ENCODE measurements around the gene PSMC3. TPM values are rescaled to one million over a fixed set of nuclear protein-coding genes. Genes with fewer than 3 reads are reported as not detected.
A peak's percentile ranks its signal among the peaks of the same experiment; 100 is the strongest.

PSMC3 gene
- total RNA-seq, 1 donor from 2014 or later: 180 TPM

DNA sequence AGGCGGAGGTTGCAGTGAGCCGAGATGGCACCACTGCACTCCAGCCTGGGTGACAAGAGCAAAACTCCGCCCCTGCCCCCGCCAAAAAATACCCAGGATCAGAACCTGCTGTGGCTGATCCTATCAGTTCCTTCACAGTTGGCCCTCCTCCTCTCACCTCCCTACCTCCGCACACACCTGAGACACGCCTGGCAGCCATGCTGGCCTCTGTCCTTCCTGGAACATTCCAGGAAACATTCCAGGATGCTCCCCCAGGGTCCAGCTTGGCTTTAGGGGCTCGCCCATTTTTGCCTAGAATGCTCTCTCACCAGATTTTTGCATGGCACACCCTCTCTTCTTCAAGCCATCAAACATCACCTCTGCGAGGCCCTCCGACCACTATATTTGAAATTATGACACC lies 20.6 kb upstream of the PSMC3 start:
- ATAC-seq (no peak), DNase-seq (no peak)
- intact Hi-C loops (cut with micrococcal nuclease): no loop called here

DNA sequence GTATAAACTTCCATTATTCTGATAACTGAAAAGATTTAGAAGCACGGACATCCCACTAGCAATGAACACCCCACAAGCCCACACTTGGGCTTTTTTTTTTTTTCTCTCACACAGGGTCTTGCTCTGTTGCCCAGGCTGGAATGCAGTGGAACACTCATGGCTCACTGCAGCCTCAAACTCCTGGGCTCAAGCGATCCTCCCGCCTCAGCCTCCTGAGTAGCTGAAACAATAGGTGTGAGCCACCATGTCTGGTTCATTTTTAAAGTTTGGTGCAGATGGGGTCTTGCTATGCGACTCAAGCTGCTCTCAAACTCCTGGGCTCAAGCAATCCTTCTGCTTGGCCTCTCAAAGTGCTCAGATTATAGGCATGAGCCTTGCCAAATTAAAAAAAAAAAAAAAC lies 19.6 kb upstream of the PSMC3 start:
- ATAC-seq: no peak
- no peak for DNase-seq
- intact Hi-C loops (cut with micrococcal nuclease): no loop called here

DNA sequence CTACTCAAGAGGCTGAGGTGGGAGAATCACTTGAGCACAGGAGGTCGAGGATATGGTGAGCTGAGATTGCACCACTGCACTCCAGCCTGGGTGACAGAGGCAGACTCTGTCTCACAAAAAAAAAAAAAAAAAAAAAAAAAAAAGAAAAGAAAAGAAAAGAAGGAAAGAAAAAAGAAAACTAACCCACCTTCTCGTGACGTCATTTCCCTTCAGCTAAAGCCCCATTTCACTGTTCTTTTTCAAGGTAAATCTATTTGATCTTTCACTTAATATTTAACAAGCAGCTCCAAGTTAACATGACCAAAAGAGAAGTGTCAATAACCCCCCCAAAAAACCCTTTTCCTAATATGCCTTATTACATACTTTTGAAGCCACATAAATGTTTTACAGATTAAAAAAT lies 17.6 kb upstream of the PSMC3 start:
- ATAC-seq: no peak
- DNase-seq: no peak
- intact Hi-C loops (cut with micrococcal nuclease): no loop called here

DNA sequence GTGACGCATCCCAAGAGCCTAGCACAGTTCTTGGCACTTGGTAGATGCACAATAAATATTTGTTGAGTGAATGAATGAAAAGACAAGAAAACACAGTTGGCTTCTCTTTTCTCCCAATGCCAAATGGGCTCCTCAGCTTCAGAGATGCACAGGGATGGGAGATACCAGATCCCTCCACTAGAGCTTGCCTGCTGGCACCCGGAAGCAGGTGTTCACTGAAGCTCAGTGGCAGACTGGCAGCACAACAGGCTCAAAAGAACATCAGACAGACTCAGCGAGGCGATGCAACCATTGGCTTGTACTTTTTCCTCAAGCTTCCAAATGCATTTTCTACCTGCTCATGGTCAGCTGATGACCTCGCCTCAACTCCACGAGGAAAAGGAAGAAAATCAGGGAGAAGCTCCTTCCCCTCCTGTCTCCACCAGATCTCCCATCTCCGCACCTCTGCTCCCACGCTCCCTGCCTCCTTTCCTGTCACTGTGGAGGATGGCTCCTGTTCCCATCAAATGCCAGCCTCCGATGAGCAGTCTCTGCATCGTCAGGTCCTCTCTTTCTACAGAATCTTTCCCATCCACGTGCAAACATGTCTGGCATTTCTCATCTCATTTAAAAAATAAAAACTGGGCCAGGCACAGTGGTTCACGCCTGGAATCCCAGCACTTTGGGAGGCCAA lies 16.9 kb upstream of the PSMC3 start:
- no peak for DNase-seq
- intact Hi-C loops (cut with micrococcal nuclease): no loop called here
- peak; percentile 28 for ATAC-seq

DNA sequence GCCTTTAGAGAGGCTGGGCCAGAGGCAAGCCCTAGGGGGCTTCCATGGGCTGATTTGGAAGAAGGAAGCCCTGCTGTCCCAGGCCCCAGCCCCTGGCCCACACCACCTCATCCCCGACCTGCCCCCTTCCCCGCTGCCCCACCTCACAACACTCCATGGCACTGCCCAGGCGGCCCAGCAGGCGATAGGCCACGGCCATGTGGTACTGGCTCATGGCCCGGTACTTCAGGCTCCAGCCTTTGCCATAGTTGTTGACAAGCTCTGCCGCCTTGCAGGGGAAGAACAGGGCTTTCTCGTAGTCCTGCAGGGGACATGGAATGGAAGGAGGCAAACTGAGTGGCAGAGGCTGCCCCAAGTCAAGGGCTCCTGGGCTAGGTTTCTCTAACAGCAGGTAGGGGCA lies 16.3 kb upstream of the PSMC3 start:
- peak; percentile 92 for ATAC-seq
- intact Hi-C loops (cut with micrococcal nuclease): no loop called here
- DNase-seq: peak; percentile 85

DNA sequence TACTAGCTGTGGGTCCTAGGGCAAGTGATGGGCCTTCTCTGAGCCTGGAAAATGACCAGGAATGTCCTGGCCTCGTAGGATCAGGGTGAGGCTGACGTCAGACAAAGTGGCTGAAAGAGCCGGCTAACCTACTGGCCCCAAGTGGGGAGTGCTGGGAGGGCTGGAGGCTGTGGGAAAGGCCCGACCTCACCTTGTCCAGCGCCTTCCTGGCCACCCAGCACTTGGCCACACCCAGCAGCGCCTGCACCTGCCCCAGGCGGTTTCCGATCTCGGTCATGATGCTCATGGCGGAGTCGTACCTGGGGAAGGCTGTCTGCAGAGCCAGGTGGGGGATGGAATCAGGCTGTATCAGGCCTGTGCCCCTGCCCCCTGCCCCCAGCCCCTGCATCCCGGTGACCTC lies 15.2 kb upstream of the PSMC3 start:
- intact Hi-C loops (cut with micrococcal nuclease): no loop called here
- DNase-seq: no peak
- no peak for ATAC-seq

DNA sequence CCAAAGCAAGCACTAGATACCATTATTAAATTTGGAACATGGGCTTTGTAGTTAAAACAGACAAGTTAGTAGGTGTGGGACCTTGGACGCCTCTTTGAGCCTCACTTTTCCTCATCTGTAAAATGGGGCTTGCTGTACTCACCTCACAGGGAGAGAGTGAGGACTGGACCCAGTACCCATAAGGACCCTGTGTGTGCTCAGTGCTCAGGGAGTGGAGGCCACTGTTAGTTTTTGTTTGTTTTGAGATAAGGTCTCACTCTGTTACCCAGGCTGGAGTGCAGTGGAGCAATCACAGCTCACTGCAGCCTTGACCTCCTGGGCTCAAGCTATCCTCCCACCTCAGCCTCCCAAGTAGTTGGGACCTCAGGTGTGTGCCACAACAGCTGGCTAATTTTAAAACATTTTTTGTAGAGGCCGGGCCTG lies 13.8 kb upstream of the PSMC3 start:
- ATAC-seq (no peak), DNase-seq (no peak)
- intact Hi-C loops (cut with micrococcal nuclease): no loop called here

DNA sequence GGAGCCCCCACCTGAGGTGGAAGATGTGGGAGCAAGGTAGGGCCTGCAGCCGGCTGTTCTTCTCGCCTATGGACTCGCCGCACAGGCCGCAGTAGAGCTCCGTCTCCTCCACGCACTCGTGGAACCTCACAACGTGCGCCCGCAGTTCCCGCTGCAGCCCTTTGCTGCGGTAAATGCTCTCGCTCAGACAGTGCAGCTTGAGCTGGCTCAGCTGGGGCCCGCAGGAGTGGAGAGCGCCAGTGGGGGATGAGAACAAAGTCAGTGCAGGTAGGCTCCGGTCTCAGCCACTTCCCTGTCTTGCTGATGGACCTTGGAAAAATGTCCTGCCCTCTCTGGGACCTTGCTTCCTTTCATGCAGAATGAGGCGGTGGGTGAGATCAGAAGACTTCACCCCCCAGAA lies 12.5 kb upstream of the PSMC3 start:
- ATAC-seq: no peak

DNA sequence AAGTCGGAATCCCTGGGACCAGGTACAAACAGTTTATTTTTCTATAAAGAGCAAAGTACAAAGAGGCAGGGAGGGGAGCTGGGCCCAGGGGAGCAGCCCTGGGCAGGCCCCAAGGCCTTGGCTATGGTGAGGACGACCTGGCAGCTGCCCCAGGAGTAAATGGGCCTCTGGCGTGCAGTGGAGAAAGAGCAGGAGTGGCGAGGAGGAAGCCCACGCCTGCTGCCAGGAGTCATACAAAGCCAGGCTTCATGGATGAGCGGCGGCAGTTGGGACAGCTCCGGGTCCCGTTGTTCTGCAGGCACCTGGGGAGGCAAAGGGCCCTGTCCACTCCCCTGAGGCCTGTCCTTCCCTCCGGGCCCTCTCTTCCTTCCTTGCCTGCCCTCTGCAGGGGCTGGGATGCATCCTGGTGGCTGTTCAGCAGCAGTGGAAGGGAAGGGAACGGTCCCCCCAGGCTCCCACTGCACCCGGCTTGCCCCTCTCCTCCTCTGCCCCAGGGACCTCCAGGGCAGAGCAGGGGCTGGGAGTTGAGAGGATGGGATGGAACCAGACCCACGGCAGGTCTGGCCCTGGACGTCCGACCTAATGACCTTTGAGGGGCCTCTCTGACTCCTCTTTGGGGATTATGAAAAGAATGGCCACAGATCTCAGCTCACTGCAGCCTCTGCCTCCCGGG lies 11.6 kb upstream of the PSMC3 start:
- intact Hi-C loops (cut with micrococcal nuclease): no loop called here
- DNase-seq: peak; percentile 81

More for the DNA sequence above, 12.5 kb upstream of the PSMC3 start:
- DNase-seq: no peak
- intact Hi-C loops (cut with micrococcal nuclease): no loop called here

DNA sequence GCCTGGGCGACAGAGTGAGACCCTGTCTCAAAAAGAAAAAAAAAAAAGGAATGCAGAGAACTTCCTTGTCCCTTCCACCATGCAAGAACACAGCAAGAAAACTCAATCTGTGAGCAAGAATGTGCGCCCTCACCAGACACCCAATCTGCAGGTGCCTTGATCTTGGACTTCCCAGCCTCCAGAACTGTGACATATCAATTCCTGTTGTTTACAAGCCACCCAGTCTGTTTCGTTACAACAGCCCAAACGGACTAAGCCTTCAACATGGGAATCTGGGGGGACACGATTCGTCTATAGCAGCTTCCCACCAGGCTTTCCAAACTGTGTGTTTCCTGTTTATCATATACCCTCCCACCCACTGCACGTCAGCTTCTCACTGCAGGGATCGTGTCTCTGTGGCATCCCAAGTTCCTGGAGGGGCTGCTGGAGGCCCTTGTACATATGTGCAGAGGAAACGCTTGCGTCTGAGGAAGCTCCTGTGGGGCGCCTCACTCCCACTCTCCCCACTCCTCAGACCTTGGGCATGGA lies 11.0 kb upstream of the PSMC3 start:
- DNase-seq: no peak
- intact Hi-C loops (cut with micrococcal nuclease): no loop called here

More for the DNA sequence above, 11.6 kb upstream of the PSMC3 start:
- ATAC-seq: peak; percentile 81

DNA sequence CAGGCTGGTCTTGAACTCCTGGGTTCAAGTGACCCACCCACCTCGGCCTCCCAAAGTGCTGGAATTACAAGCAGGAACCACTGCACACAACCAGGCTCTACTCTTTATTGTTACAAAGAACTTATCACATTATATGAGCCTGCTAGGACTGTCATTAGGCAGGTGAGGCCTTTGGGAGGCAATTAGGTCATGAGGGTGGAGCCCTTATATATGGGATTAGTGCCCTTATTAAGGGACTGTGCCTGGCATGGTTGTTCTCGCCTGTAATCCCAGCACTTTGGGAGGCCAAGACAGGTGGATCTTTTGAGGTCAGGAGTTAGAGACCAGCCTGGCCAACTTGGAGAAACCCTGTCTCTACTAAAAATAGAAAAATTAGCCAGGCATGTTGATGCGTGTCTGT lies 10.5 kb upstream of the PSMC3 start:
- ATAC-seq: no peak
- DNase-seq: no peak
- intact Hi-C loops (cut with micrococcal nuclease): no loop called here

More for the DNA sequence above, 11.0 kb upstream of the PSMC3 start:
- ATAC-seq: no peak

DNA sequence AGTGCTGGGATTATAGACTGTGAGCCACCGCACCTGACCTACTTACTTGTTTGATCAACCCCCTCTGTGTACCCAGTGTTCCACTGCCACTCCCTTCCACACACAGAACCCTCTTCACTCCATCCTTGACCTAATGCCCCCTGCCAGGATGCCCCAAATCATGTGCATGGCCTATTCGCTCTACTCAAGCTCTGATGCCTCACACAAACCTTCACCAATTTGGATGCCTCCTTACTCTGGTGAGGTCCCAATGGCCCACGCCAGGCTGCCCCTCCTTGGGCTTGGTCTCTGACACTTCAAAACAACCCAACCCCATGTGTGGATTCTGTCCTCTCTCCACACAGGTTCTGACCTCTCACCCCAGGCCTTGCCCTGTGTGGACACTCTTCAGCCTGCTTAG lies 9.4 kb upstream of the PSMC3 start:
- DNase-seq (no peak), ATAC-seq (no peak)
- intact Hi-C loops (cut with micrococcal nuclease): no loop called here

DNA sequence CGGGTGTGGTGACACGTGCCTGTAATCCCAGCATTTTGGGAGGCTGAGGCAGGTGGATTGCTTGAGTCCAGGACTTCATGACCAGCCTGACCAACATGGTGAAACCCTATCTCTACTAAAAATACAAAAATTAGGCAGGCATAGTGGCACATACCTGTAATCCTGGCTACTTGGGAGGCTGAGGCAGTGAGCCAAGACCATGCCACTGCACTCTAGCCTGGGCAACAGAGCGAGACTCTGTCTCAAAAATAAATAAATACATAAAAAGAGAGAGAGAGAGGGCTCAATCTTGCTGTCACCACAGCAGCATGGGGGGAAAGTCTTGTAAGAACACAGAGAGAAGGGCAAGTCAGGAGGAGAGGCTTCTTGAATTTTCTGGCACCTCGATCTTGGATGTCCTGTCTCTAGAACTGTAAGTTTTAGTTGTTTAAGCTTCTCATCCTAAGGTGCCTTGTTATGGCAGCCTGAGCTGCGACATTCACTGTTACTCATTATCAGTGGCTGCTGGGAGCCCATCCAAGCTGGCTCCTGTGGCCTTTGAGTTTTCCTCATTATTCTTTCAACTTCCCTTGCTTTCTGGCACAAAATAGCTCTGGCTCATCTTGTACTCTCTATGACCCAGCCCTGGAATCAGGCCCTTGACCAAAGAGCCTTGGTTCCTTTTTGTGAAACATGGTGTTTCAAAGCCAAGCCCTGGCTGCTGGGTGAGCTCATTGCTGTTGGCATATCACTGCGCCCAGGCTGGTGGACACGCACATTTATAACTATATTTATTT lies 8.0 kb upstream of the PSMC3 start:
- DNase-seq: peak; percentile 56
- peak; percentile 45 for ATAC-seq
- intact Hi-C loops (cut with micrococcal nuclease): no loop called here

DNA sequence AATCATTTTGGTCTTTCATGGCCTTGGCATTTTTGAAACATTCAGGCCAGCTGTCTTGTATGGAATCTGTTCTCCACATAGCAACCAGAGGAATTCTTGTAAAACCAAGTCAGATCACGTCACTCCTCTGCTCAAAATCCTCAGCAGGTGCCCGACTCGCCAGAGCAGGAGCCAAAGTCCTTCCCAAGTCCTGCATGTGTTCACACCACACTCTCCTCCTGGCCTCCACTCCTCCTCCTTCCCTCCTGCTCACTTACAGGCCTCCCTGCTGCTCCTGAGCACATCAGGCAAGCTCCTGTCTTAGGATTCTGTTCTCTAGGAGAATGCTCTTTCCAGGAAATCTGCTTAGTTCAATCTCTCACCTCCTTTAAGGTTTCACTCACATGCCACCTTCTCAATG lies 6.9 kb upstream of the PSMC3 start:
- intact Hi-C loops (cut with micrococcal nuclease): no loop called here
- DNase-seq: no peak
- no peak for ATAC-seq

DNA sequence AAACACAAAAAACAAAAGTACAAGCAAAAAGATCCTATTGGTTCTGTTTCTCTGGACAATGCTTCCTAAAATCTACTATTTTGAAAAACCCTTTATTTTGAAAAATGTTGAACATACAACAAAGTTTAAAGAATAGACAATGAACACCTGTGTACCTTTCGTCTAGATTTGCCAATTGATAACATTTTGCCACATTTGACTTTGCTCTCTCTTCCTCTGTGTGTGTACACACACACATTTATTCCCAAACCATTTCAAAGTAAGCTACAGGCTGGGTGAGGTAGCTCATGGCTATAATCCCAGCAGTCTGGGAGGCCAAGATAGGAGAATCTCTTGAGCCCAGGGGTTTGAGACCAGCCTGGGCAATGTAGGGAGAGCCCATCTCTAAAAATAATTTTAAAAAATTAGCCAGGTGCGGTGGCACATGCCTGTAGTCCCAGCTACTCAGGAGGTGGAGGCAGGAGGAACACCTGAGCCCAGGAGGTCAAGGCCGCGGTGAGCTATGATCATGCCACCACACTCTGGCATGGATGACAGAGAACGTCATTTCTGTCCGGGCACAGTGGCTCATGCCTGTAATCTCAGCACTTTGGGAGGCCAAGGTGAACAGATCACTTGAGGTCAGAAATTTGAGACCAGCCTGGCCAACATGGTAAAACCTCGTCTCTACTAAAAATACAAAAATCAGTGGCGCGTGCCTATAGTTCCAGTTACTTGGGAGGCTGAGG lies 5.3 kb upstream of the PSMC3 start:
- no peak for ATAC-seq
- intact Hi-C loops (cut with micrococcal nuclease): no loop called here
- DNase-seq: no peak

DNA sequence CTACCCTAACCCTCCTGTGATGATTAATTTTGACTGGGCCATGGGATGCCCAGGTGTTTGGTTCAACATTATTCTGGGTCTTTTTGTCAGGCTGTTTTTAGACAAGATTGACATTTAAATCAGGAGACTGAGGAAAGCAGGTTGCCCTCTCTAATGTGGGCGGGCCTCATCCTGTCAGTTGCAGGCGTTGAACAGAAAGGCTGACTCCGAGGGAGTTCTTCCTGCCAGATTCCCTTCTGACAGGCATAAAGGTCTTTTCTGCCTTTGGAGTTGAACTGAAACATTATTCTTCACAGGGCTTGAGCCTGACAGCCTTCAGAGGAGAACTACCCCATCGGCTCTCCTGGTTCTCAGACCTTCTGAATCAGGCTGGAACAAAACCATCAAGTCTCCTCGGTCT lies 4.3 kb upstream of the PSMC3 start:
- ATAC-seq: no peak
- intact Hi-C loops (cut with micrococcal nuclease): no loop called here

DNA sequence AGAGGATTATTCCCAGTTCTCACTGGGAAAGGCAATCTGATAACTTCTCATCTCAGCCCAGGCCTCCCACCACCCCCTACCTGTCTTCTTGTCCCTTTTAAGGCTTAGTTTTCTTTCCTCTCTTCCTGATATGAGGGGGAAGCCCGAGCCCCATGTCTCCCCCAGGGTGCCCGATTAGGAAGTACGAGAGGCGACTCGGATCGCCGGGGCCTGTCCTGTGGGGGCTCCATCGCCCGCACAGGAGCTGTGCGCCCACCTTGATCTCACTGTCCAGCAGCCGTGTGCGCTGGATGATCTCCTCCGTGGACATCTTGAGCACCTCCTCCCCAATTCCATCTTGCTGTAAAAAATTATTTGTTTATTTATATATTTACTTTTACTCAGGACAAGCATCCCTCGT lies 628 bp downstream of the PSMC3 start:
- DNase-seq: no peak
- intact Hi-C loops (cut with micrococcal nuclease): no loop called here

More for the DNA sequence above, 4.3 kb upstream of the PSMC3 start:
- no peak for DNase-seq

DNA sequence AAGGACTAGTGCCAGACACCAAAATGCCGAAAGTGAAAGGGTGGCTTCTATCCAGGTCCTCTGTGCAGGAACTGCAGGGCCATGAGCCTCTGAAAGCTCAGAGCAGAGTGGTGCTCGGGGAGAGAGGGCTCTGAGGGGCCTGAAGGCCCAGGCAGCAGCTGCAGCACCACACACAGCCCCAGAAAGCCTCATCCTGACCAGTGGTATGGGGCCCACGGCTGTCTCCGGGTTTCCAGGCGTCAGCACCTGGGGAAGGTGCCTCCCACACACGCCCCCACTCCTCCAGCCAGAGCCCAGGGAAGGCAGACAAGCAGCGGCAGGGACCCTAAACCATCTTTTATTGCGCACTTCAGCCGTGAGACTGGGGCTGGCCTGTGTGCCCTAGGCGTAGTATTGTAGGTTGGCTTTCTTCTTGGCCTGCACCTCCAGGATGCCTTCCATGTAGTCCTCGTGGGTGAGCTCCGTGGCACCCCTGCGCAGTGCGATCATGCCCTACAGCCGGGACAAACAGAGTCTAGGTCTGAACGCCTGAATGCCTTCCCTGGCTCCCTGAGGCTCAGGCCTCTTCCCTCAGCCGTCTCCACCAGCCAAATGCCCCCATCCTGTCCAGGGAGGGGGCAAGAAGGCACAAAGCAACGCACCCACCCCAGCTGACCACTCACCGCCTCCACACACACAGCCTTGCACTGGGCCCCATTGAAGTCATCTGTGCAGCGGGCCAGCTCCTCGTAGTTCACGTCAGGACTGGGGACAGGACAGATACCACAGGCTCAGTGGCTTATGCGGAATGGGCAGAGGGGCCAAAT lies 7.6 kb downstream of the PSMC3 start:
- ATAC-seq (no peak), DNase-seq (no peak)

More for the DNA sequence above, 628 bp downstream of the PSMC3 start:
- ATAC-seq: no peak

DNA sequence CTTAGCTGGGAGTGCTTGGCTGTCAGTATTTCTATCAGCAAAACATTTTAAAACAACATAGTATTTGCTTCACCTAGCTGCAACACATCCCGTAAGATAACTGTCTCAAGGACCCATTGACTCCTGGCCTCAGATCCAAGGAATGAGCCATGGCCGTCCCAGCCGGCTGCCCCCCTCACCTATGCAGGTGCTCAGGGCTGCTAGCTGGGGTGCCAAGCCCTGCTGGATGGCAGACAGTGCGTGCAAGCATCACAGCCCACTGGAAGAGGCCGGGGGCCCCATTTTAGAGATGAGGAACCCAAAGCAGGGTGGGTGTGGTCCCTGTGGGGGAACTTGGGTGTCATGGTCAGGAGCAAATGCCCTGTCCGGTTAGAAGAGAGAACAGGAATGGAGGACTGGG lies 8.5 kb downstream of the PSMC3 start:
- intact Hi-C loops (cut with micrococcal nuclease): no loop called here
- DNase-seq: no peak
- no peak for ATAC-seq

More for the DNA sequence above, 7.6 kb downstream of the PSMC3 start:
- intact Hi-C loops (cut with micrococcal nuclease): no loop called here

All from left ventricle myocardium superior (tissue), 1 donor.